Coronary artery (tissue), 2 donors: ENCODE measurements around the gene ACTA1.
A peak's percentile ranks its signal among the peaks of the same experiment; 100 is the strongest.

Source experiments
- DNase-seq: peaks from one replicate; pipeline ENCODE4 v3.0.0-alpha.2; 2017; ENCODE audit warnings: low spot score
- H3K27ac ChIP-seq, 2 donors: fragments of 200-600 bp; sonication (generic); one replicate each; pipeline ENCODE4 v1.5.1; 2016 to 2019
- H3K4me3 ChIP-seq: fragments of 200-600 bp; sonication (generic); 2 replicates; pipeline ENCODE4 v1.5.1; 2016; ENCODE audit warnings: mild to moderate bottlenecking, moderate library complexity
- TF ChIP-seq, protein P1 (sequence below): fragments of 200-600 bp; sonication (generic); IDR thresholded peaks from one replicate; pipeline ENCODE4 v1.5.1; 2019; ENCODE audit warnings: antibody characterized with exemption

ACTA1 gene

DNA sequence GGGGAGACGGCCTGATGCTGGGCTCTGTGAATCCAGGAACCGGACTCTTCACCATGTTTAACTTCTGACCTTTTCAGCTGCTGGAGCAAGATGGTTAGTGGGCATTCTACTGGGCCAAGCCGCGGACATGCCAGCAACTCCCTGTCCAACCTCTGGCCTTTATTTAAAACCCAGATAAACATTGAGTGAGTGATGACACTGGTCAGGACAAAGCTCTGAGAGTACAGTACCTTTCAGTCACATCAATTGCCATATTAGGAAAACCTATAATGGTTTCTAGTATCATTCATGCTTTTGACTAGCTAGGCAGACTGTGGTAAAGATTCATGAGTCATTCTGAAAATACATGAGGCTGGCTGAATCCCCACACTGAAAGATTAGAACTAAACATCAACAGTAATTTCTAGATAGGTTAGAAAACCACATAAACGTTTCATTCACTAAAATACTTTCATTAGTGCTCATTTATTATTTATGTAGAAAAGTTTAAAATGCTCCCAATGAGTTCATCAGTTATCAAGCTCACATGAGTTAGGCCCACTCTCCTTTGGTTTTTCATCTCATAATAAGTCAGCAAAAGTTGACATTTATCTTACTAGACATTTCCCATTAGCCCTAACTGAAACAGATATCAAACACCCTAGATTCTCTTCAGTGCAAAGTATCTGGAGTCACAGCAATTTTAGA, 7.1 kb upstream of the ACTA1 start:
- Histone ChIP-seq H3K4me3 (no peak overlapping the region), H3K27ac (peak overlapping the region in 1 of 2 donors; percentile 27)
- TF ChIP-seq, protein P1, sequence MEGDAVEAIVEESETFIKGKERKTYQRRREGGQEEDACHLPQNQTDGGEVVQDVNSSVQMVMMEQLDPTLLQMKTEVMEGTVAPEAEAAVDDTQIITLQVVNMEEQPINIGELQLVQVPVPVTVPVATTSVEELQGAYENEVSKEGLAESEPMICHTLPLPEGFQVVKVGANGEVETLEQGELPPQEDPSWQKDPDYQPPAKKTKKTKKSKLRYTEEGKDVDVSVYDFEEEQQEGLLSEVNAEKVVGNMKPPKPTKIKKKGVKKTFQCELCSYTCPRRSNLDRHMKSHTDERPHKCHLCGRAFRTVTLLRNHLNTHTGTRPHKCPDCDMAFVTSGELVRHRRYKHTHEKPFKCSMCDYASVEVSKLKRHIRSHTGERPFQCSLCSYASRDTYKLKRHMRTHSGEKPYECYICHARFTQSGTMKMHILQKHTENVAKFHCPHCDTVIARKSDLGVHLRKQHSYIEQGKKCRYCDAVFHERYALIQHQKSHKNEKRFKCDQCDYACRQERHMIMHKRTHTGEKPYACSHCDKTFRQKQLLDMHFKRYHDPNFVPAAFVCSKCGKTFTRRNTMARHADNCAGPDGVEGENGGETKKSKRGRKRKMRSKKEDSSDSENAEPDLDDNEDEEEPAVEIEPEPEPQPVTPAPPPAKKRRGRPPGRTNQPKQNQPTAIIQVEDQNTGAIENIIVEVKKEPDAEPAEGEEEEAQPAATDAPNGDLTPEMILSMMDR, result no peak
- DNase-seq, result no peak

DNA sequence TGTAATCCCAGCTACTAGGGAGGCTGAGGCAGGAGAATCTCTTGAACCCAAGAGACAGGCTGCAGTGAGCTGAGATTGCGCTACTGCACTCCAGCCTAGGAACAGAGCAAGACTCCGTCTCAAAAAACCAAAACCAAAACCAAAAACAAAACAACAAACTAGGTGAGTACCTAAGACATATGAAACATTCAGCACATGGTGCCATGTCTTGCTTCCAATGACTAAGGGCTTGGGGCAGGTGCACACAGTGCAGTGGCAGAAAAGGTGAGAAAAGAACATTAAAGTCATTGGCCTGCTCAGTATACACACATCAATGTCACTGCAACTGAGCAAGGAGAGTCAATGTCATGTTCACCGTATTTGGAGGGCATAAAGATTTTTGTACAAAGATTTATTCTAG, 4.1 kb upstream of the ACTA1 start:
- no peak overlapping the region for H3K27ac ChIP-seq

DNA sequence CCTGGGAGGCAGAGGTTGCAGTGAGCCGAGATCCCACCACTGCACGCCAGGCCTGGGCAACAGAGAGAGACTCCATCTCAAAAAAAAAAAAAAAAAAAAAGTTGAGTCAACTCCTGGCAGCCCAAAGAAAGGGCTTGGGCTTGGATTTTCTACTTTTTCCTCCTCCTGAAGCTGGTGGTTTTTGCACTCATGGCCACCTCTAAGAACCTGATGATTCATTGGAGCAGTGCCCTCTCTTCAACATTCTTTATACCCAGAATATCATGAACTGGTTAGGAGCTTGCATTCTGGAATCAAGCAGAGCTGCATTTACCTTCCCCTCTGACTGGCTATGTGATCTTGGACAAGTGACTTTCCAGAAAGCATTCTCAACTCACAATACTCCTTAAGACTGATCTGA, 3.5 kb upstream of the ACTA1 start:
- DNase-seq, result no peak
- no peak overlapping the region for H3K27ac ChIP-seq
- no peak overlapping the region for H3K4me3 ChIP-seq
- TF ChIP-seq, protein P1, result no peak

More for the DNA sequence above, 4.1 kb upstream of the ACTA1 start:
- H3K4me3 ChIP-seq, result no peak overlapping the region
- no peak for DNase-seq
- TF ChIP-seq, protein P1, result no peak

DNA sequence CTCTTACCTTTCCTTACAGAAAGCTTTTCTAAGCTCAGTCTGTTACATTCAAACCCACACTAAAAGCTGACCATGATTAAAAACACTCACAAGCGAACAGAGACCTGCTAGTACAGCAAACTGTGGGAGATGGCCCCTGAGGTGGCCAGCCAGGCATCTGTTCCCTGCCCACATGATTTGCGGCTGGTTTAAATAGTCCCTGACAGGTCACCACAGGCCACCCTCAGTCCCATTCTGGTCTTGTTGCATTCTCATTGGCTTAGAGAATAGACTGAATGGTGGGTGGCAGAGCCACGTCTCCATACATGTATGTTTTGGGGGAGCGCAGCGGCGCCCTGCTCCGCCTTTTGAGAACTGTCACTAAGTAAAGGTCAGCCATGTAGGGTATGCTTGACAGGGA, 2.3 kb upstream of the ACTA1 start:
- H3K27ac ChIP-seq, result no peak overlapping the region

DNA sequence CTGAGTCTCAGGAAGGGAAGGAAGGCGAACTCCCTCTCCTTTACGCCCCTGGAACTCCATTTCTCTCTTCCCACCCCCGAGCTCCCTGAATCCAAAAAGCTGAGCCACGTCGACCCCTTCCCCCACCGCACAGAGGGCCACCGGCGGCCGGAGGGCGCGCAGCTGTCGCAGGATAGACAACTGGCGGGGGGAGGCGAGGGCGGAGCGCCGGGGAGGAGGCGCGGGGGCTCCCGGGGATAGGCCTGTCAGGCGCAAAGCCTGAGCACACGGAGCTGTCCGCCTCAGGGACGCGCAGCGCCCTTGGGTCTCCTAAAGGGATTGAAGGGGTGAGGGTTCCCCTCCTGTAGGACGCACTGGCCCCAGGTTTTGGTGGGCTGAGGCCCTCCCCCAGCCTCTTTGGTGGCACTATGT, 752 bp upstream of the ACTA1 start:
- H3K27ac ChIP-seq, result peak overlapping the region; percentile 15 to 35
- TF ChIP-seq, protein P1, result no peak
- peak overlapping the region; percentile 61 for H3K4me3 ChIP-seq
- DNase-seq, result no peak

More for the DNA sequence above, 2.3 kb upstream of the ACTA1 start:
- TF ChIP-seq, protein P1, result no peak
- no peak for DNase-seq
- no peak overlapping the region for H3K4me3 ChIP-seq

DNA sequence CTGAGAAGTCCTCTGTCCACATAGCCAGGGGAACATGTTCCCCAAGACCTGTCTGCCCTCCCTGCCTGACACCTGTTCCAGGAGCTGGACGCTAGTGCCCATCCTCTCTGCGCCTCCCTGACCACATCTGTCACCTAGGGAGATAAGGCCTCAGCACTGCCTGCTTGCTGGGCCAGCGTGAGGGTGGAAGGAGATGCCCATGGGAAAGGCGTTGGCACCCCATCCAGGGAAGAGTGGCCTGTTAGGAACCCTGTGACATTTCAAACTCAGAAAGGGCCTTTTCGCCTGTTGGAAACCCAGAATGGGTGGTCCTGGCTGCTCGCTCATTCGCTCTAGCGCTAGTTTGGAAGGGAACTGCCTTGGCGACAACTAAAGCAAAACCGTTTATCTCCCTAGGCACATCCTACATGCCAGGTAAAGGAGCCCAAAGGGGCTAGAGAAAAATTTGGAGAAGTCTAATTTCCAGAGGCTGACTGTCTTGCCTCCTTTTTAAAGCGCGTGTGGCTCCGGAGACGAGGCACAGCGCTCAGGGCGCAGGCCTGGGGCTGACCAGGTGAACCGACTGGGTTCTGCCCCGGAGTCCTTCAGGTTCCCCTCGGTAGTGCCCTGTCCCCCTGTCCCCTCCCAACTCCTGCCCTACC, 410 bp downstream of the ACTA1 start:
- H3K4me3 ChIP-seq, result peak overlapping the region; percentile 61

More for the DNA sequence above, 410 bp downstream of the ACTA1 start:
- DNase-seq, result no peak
- peak overlapping the region; percentile 15 to 35 for H3K27ac ChIP-seq
- TF ChIP-seq, protein P1, result no peak
